ENCODE results near the gene ADGRV1. TPM values are rescaled to one million over a fixed set of nuclear protein-coding genes. Genes with fewer than 3 reads are reported as not detected.

Gene ADGRV1
- total RNA-seq, 4 donors from 2014 or later = 0.25 to 0.60 (median 0.56) TPM; not detected in 1

GRCh38 chr5:91122651-91123050, 564.1 kb downstream of the ADGRV1 start:
- no peak for TF ChIP-seq CTCF (IDR thresholded peaks at IDR 0.05)
- DNase-seq (ENCODE audit: low spot score) (no peak), ATAC-seq (ENCODE audit: low FRiP score) (no peak)

GRCh38 chr5:91123291-91123690, 564.7 kb downstream of the ADGRV1 start:
- DNase-seq (ENCODE audit: low spot score) (no peak), ATAC-seq (ENCODE audit: low FRiP score) (no peak)
- no peak for TF ChIP-seq CTCF (IDR thresholded peaks at IDR 0.05)

- no peak for ATAC-seq (ENCODE audit: low FRiP score)
- TF ChIP-seq CTCF (IDR thresholded peaks at IDR 0.05) = no peak
- no peak for DNase-seq (ENCODE audit: low spot score)
Measured at GRCh38 chr5:91123901-91124300, 565.3 kb downstream of the ADGRV1 start.

GRCh38 chr5:91125916-91126315, 567.3 kb downstream of the ADGRV1 start:
- no peak for TF ChIP-seq CTCF (IDR thresholded peaks at IDR 0.05)
- DNase-seq (ENCODE audit: low spot score) (no peak), ATAC-seq (ENCODE audit: low FRiP score) (no peak)

GRCh38 chr5:91126448-91126847, 567.9 kb downstream of the ADGRV1 start:
- no peak for DNase-seq (ENCODE audit: low spot score)

GRCh38 chr5:91126888-91127287, 568.3 kb downstream of the ADGRV1 start:
- ATAC-seq (ENCODE audit: low FRiP score) (no peak), DNase-seq (ENCODE audit: low spot score) (no peak)
- TF ChIP-seq CTCF (IDR thresholded peaks at IDR 0.05) = no peak

More at GRCh38 chr5:91126448-91126847, 567.9 kb downstream of the ADGRV1 start:
- ATAC-seq (ENCODE audit: low FRiP score) = peak; percentile 51
- TF ChIP-seq CTCF (IDR thresholded peaks at IDR 0.05) = no peak

- TF ChIP-seq CTCF (IDR thresholded peaks at IDR 0.05) = no peak
- ATAC-seq (ENCODE audit: low FRiP score) (no peak), DNase-seq (ENCODE audit: low spot score) (no peak)
Measured at GRCh38 chr5:91127456-91128081, 569.0 kb downstream of the ADGRV1 start.

All from omental fat pad (tissue), 4 donors.